HL-60 (cell line): ENCODE data around the gene MED15.

Source experiments
- DNase-seq, 2 experiments: peaks; one replicate each; pipeline ENCODE4 v3.0.0-alpha.2; 2010 to 2020; ENCODE audit warnings: low read depth in 1 of 2, low spot score in 1 of 2
- H3K27ac ChIP-seq: fragments of 250-450 bp; sonication (Bioruptor Pico); replicated peaks from 2 replicates; pipeline ENCODE4 v1.5.1; 2020; ENCODE audit warnings: mild to moderate bottlenecking, moderate library complexity
- H3K27me3 ChIP-seq: fragments of 250-450 bp; sonication (Bioruptor Pico); 2 replicates; pipeline ENCODE4 v1.5.1; 2021; ENCODE audit warnings: mild to moderate bottlenecking, moderate library complexity; ENCODE audit not compliant: insufficient read depth, poor library complexity, severe bottlenecking
- H3K4me3 ChIP-seq: replicated peaks from 2 replicates; pipeline ENCODE4 v1.5.1; 2011; ENCODE audit warnings: mild to moderate bottlenecking, control low read depth, low read length; ENCODE audit not compliant: insufficient read depth
- CTCF ChIP-seq: IDR thresholded peaks from one replicate; pipeline ENCODE4 v1.5.1; 2011; ENCODE audit warnings: low read length, control low read depth, inconsistent platforms; ENCODE audit not compliant: insufficient read depth
- GABPA ChIP-seq: IDR thresholded peaks from 2 replicates; pipeline ENCODE4 v1.6.1; 2012; ENCODE audit warnings: low read depth
- POLR2AphosphoS5 ChIP-seq: IDR thresholded peaks from 2 replicates; pipeline ENCODE4 v1.6.1; 2012; ENCODE audit warnings: low read depth
- REST ChIP-seq: IDR thresholded peaks from 2 replicates; pipeline ENCODE4 v1.6.1; 2012; ENCODE audit warnings: low read depth; ENCODE audit not compliant: insufficient replicate concordance
- SPI1 ChIP-seq: IDR thresholded peaks from 2 replicates; pipeline ENCODE4 v1.6.1; 2012; ENCODE audit warnings: low read depth, mild to moderate bottlenecking, borderline replicate concordance

The MED15 gene

GRCh38 chr22:20494978-20495860 is 12.2 kb upstream of the MED15 start, which contains the start of gene KLHL22:
Gene KLHL22 (minus strand): TSS chr22:20495795. CDS start chr22:20489211, 6,584 bp downstream.
- Histone ChIP-seq H3K4me3 (peak within 1 kb of the TSS; percentile 67), H3K27me3 (no peaks in the 10 kb centered on the region), H3K27ac (peak within 1 kb of the TSS; percentile 76)
- TF ChIP-seq REST: no peak
- TF ChIP-seq POLR2AphosphoS5: no peak
- no peak for TF ChIP-seq GABPA
- no peak for TF ChIP-seq CTCF
- TF ChIP-seq SPI1: no peak
- peak in 1 of 2 experiments; percentile 9 for DNase-seq

- H3K27me3 ChIP-seq: no peaks in the 10 kb centered on the region
- peak; percentile 70 to 84 for DNase-seq
- peak overlapping the region; percentile 67 for H3K4me3 ChIP-seq
- TF ChIP-seq SPI1 (peak; percentile 44; the same call in 1 of the 2 replicates), POLR2AphosphoS5 (peak; percentile 11; the same call in 1 of the 2 replicates), GABPA (no peak), REST (no peak), CTCF (peak; percentile 52)
- peak overlapping the region; percentile 76 for H3K27ac ChIP-seq
These were observed 11.3 kb upstream of the MED15 start for GRCh38 chr22:20495861-20496681.

- no peak for TF ChIP-seq REST
- no peak for TF ChIP-seq POLR2AphosphoS5
- no peak for TF ChIP-seq GABPA
- no peak for TF ChIP-seq CTCF
- no peak for TF ChIP-seq SPI1
- H3K27me3 ChIP-seq: no peaks in the 10 kb centered on the region
- no peak for DNase-seq
- H3K4me3 ChIP-seq: no peak overlapping the region
- no peak overlapping the region for H3K27ac ChIP-seq
These were observed 10.0 kb upstream of the MED15 start for GRCh38 chr22:20497426-20497825.
